ENCODE results near the gene MED29. TPM values are rescaled to one million over a fixed set of nuclear protein-coding genes. Genes with fewer than 3 reads are reported as not detected.

Gene MED29
- total RNA-seq, 1 experiment from 2014 or later: 37.1 TPM

DNA sequence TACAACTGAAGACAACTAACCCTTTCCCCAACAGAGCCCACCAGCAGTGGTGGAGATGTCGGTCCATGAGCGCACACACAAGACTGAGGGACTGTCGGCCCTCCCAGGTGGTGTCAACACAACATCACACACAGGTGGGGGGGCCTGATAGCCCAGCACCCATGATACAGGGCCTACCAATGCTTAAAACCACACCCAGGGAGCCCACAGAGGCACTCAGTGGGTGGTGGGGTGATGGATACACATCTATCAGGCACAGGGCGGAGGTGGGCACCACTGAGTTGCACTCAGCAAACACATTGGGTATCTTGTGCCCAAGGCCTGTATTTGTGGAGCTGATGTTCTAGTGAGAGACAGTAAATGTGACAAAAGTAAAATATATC is 8.5 kb downstream of the MED29 start:
- intact Hi-C loops (cut with micrococcal nuclease; ENCODE audit: unreplicated experiment): no loop called here
- Histone ChIP-seq H3K36me3 (ENCODE audit: insufficient read depth, low read length, poor library complexity, severe bottlenecking) (no peaks in the 10 kb centered on the region), H3K27ac (ENCODE audit: low read depth, low read length, poor library complexity, severe bottlenecking) (no peak overlapping the region), H3K9me3 (ENCODE audit: low read depth, low read length, poor library complexity, severe bottlenecking) (no peaks in the 10 kb centered on the region), H3K4me1 (ENCODE audit: insufficient read depth, low read length, poor library complexity, severe bottlenecking) (peaks cover 27% of the 10 kb centered on the region), H3K27me3 (replicated peaks; ENCODE audit: insufficient read depth, low read depth, low read length, poor library complexity) (no peaks in the 10 kb centered on the region), H3K4me3 (ENCODE audit: low read depth, low read length, poor library complexity, severe bottlenecking) (no peak overlapping the region)
- BruUV-seq (replicated peaks): TSS peak; percentile 15
- no peak for DNase-seq (ENCODE audit: low spot score)
- CTCF ChIA-PET: no interaction called here
- TF ChIP-seq, protein P1, sequence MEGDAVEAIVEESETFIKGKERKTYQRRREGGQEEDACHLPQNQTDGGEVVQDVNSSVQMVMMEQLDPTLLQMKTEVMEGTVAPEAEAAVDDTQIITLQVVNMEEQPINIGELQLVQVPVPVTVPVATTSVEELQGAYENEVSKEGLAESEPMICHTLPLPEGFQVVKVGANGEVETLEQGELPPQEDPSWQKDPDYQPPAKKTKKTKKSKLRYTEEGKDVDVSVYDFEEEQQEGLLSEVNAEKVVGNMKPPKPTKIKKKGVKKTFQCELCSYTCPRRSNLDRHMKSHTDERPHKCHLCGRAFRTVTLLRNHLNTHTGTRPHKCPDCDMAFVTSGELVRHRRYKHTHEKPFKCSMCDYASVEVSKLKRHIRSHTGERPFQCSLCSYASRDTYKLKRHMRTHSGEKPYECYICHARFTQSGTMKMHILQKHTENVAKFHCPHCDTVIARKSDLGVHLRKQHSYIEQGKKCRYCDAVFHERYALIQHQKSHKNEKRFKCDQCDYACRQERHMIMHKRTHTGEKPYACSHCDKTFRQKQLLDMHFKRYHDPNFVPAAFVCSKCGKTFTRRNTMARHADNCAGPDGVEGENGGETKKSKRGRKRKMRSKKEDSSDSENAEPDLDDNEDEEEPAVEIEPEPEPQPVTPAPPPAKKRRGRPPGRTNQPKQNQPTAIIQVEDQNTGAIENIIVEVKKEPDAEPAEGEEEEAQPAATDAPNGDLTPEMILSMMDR (conservative IDR thresholded peaks at IDR 0.05; ENCODE audit: low read depth, low read length): no peak
- TF ChIP-seq EZH2 (IDR thresholded peaks at IDR 0.05; ENCODE audit: borderline replicate concordance, low read depth, low read length, poor library complexity, severe bottlenecking): no peak
- POLR2A ChIA-PET (ENCODE audit: low non-redundant PET): no interaction called here

DNA sequence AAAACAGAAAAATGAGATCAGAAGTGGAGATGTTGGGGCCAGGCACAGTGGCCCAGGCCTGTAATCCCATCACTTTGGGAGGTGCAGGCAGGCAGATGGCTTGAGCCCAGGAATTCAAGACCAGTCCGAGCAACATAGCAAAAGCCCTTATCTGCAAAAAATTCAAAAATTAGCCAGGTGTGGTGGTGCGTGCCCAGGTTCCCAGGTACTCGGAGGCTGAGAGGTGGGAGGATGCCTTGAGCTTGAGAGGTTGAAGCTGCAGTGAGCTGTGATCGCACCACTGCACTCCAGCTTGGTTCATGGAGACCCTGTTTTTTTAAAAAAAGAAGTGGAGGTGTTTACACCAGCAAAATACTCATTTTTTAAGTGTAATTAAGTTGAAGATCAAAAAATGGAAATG is 8.9 kb downstream of the MED29 start:
- H3K4me1 ChIP-seq (ENCODE audit: insufficient read depth, low read length, poor library complexity, severe bottlenecking): peaks cover 27% of the 10 kb centered on the region
- no peak overlapping the region for H3K4me3 ChIP-seq (ENCODE audit: low read depth, low read length, poor library complexity, severe bottlenecking)
- no TSS peak for BruUV-seq (replicated peaks)
- no peaks in the 10 kb centered on the region for H3K9me3 ChIP-seq (ENCODE audit: low read depth, low read length, poor library complexity, severe bottlenecking)
- TF ChIP-seq, protein P1 (conservative IDR thresholded peaks at IDR 0.05; ENCODE audit: low read depth, low read length): no peak
- no peak for TF ChIP-seq EZH2 (IDR thresholded peaks at IDR 0.05; ENCODE audit: borderline replicate concordance, low read depth, low read length, poor library complexity, severe bottlenecking)
- no peak overlapping the region for H3K27ac ChIP-seq (ENCODE audit: low read depth, low read length, poor library complexity, severe bottlenecking)
- POLR2A ChIA-PET (ENCODE audit: low non-redundant PET): no interaction called here
- DNase-seq (ENCODE audit: low spot score): no peak
- CTCF ChIA-PET: no interaction called here
- intact Hi-C loops (cut with micrococcal nuclease; ENCODE audit: unreplicated experiment): no loop called here
- H3K36me3 ChIP-seq (ENCODE audit: insufficient read depth, low read length, poor library complexity, severe bottlenecking): no peaks in the 10 kb centered on the region
- no peaks in the 10 kb centered on the region for H3K27me3 ChIP-seq (replicated peaks; ENCODE audit: insufficient read depth, low read depth, low read length, poor library complexity)

DNA sequence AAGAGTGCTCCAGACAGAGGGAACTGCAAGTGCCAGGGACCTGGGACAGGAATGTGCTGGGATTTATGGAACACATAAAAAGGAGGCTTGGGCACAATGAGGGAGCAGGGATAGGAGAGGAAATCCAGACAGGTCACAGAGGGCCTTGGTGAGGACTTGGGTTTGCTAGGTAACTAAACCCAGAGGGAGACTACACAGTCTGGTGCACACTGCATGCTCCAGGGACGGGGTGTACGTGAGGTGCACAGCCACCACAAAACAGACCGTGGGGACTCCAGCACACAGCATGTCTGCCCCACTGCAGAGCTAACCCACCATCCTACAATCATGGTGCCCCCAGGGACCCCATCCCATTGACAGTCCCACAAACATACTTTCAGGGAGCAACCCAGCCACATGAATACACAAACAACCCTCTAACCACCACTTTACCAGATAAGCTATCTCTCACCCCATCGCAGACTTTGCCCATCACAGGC is 9.9 kb downstream of the MED29 start:
- ChIA-PET POLR2A (ENCODE audit: low non-redundant PET) (no interaction called here), CTCF (no interaction called here)
- intact Hi-C loops (cut with micrococcal nuclease; ENCODE audit: unreplicated experiment): no loop called here
- TF ChIP-seq, protein P1 (conservative IDR thresholded peaks at IDR 0.05; ENCODE audit: low read depth, low read length): no peak
- no peak for TF ChIP-seq EZH2 (IDR thresholded peaks at IDR 0.05; ENCODE audit: borderline replicate concordance, low read depth, low read length, poor library complexity, severe bottlenecking)
- no peaks in the 10 kb centered on the region for H3K36me3 ChIP-seq (ENCODE audit: insufficient read depth, low read length, poor library complexity, severe bottlenecking)
- H3K27me3 ChIP-seq (replicated peaks; ENCODE audit: insufficient read depth, low read depth, low read length, poor library complexity): no peaks in the 10 kb centered on the region
- H3K4me3 ChIP-seq (ENCODE audit: low read depth, low read length, poor library complexity, severe bottlenecking): no peak overlapping the region
- no peaks in the 10 kb centered on the region for H3K9me3 ChIP-seq (ENCODE audit: low read depth, low read length, poor library complexity, severe bottlenecking)
- BruUV-seq (replicated peaks): no TSS peak
- DNase-seq (ENCODE audit: low spot score): no peak
- H3K4me1 ChIP-seq (ENCODE audit: insufficient read depth, low read length, poor library complexity, severe bottlenecking): peaks cover 27% of the 10 kb centered on the region
- H3K27ac ChIP-seq (ENCODE audit: low read depth, low read length, poor library complexity, severe bottlenecking): peak overlapping the region; percentile 98

Data from A673 (cell line).